CD4-positive, alpha-beta T cell treated with Interleukin-12 subunit alpha and Interleukin-12 subunit beta, for 1 hour (primary cell): ENCODE data around the gene MSI2.

Experiments
- DNase-seq: peaks from one replicate; pipeline ENCODE4 v3.0.0-alpha.2; 2020

The MSI2 gene

DNA sequence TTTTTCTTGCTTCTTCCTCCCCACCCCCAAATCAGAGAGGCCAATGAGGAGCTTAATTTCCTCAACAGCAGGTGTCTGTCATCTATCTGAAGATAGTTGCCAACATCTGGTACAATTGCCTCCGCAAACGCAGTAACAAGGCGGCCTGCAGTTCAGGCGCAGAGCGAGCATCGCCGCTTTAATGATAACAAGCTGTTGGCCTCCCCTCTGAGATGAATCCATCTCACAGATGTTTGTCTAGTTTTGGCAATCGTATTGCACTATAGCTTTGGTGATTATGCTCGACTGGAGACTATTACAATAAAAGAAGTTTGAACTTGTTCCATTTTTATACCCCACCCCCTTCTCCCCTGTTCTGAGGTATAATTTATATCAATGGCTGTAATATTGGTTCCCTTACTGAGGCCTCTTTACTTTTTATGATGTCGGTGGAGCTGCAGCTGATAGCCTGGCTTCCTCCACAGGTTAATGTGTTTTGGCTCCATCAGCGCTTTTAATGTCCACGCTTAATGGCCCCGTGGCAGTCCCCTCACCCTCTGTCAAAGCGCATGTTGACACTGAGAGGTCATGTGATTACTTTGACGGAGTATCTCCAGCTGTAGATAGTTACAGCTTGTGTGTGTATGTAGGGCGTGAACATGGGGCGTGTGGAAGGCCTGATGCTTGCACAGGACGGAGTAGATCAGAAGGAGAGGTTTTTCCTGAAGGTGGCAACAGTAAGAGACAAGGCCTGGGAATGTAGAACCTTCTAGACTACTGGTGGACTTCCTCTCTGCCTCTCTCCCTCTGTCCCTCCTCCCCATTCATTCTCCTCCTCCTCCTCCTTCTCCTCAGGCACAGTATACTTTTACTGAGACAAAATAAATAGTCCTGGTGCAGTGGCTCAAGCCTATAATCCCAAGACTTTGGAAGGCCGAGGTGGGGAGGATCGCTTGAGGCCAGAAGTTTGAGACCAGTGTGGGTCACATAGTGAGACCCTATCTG is 164.7 kb downstream of the MSI2 start:
- no peak for DNase-seq

DNA sequence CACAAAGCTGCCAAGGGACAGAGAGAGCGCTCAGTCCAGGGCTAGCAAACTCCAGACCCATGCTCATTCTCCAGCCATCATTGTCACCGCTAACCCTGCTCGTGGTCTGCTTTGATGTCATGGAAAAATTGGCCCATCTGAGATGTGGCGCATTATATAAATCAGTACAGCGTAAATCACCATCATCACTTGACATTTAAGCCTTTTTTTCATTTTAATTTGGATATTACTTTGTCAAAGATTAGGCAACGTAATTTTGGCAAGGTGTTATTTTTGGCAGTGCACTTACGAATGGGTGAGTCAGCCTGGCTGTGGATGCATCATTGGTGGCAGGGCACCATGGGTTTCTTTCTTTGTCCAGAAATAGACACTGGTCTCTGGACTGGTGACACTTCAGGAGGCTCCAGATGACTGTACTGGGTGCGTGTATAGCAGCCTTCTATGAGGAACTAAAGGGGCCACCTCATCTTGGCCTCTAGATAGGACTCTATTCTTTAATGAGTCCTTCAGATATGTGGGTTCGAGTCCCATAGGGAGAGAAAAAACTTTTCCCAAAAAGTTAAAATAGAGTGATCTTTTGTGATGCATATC is 166.3 kb downstream of the MSI2 start:
- no peak for DNase-seq

DNA sequence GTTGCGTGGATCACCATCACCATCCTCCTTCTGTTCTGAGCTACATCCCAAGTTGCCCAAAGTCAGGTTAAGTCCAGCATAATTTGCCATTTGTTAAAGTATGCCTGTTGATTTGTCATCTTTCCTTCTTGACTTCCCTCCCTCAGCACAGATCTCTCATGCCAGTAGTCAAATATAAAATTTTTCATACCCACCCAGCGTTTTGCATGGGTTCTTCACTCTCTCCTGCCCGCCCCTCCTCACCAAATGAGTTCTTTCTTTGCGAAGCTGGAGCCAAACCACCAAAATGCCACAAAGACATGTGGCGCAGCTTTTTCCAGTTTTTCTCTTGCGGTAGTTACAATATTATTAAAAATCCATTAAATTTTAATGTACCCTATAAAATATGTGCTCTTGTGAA is 167.2 kb downstream of the MSI2 start:
- DNase-seq: no peak

DNA sequence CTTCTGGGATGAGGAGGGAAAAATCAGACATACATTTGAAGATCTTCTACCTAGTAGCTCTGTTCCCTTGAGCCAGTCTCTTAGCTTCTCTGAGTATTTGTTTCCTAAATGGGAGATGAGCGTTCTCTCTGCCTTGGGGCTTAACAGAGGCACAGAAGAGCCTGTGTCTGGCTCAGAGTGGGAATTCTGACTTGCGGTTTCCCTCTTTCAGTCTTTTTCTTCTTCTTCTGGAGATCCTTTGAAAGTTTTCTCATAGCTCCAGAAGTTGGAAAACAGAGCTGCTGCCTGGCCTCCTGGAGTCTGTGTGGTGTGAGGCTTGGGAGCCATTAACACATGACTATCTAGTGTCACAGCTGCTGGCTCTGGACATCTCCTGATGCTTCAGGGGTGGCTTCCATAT is 167.9 kb downstream of the MSI2 start:
- DNase-seq: no peak

DNA sequence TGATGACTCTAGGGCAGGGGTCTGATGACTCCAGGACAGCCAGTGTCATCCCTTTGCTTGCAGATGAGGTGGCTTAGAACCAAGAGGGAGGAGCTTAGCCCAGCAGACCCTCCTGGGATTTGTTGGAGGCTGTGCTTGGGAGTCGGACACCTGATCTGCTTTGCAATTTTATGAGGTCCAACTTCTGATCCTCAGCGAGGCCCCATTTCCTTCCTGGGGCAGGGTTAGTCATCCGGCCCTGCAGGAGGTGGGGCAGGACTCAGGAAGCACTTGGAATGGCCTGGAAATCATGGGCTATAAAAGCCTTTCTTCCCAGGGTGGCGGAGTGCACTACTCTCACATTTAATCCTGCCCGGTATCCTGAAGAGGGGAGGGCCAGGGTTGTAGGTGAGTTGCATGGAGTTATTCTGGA is 168.5 kb downstream of the MSI2 start:
- DNase-seq: no peak

DNA sequence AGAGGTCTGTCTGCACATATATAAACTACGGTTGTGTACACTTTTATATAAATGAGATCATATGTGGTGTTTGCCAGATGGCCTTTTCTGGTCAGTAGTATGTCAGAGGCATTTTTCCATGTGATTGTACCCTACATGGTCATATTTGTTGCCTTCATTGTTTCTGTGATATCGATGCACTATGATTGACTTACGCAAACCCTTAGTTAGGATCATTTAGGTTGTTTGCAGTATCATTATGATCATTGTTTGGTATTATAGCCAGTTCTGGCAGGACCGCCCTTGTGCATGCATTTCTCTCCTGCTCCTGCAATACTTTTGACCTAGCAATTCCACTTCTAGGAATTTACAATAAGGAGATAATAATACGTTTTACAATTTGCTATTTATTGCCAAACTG is 169.1 kb downstream of the MSI2 start:
- no peak for DNase-seq

DNA sequence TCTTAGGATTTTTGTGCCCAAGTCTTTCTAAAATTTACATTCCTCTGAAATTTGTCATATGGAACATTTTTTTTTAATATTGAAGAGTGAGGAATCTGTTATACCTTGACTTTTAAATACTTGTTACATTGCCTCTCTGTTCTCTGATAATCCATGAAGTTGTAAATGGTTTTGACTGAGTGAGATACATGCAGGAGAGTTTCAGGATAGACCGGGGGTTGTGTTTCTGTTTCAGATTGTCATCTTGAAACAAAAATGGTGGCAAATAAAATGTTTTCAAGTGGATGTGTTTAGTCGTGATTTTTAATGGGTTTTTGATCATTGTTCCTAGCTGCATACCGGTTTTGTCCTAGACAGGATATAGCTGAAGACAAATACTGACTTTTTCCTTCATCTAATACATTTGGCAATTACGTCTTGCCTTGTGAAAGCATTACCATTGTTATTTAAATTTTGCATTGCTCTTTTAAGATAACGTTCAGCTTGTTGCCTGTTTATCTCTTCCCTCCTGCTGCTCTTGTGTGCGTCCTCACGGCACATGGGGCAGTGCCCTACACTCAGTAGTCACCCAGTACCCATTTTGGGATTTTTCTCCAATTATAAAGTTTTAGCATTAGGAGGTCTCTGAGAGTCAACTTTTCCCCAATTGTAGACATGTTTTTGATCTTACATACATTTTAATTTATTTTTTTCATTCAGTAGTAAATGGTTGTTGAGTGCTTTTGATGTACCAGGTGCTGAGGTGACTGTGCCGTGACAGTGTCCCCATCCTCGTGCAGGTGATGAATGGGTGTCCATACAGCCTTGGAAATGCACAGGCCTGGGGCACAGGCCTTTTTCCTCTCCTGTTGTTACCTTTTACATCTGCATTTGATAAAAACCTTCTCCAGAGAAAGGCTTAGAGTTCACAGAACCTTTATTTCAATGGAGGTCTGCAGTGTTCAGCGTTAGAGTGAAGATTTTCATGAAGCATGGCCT is 169.9 kb downstream of the MSI2 start:
- DNase-seq: no peak

DNA sequence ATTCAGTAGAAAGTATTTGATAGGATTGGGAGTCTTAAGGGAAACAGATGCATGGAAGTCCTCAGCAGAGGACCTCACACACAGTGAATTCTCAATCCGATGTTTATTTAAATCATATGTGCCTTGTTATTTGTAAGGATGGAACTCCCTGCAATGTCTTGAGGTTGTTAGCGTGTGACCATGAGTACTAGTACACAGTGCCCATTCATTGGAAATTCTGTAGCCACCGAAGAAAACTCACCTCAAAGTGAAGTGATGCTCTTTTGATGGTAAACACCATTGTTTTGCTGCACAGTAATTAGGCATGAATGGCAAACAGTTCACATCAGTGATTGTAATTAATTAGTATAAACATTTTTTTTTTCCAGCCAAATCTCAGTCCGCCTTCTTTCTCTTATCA is 173.6 kb downstream of the MSI2 start:
- DNase-seq: no peak

DNA sequence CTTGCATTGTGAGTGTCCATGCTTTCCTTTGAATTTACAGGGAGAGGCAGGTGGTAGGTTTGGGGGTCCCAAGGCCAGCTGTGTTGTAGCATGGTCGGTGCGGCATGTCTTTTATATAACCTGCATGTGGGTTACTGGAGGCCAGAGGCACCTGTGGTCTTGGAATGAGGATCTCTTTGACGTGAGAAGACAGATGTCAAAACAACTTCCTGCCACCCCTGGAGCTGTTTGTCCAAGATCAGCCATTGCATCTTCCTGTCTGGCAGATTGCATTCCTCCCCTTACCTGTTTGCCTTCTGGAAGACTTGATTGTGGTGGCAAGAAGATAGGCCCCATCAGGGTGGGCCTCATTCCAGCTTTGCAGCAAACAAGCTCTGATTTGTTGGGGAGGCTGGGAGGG is 175.1 kb downstream of the MSI2 start:
- no peak for DNase-seq

DNA sequence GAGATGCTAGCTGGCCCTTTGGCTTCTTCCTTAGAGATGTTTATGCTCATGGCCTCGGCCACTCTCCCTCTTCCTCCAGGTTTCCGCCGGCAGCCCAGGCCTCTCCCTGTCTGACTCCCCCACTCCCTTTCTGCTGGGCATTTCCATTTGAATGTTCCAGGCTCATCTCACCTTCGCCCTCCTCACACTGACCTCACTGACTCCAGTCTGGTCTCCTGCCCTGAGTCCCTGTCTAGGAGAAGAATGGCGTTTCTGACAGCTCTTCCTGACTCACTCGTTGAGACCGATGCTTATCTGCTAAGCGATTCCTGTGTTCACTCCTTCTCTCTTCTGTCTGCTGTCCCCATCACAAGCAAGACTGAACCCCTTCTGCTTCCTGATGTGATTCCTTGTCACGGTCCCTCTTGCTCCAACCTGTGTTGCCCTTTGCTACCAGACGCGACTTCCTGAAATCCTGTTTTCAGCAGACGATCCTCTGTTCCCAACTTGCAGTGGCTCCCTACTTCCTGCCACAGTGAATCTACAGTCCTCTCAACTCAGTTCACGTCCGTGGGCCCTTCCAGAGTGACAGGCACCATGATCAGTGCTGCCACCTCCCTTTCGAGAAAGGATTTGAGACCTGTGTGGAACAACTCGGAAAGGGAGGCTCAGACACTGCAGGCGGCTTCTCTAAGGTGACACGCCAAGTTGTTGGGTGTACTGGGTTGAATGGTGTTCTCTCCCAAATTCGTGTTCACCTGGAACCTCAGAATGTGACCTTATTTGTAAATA is 176.4 kb downstream of the MSI2 start:
- no peak for DNase-seq

DNA sequence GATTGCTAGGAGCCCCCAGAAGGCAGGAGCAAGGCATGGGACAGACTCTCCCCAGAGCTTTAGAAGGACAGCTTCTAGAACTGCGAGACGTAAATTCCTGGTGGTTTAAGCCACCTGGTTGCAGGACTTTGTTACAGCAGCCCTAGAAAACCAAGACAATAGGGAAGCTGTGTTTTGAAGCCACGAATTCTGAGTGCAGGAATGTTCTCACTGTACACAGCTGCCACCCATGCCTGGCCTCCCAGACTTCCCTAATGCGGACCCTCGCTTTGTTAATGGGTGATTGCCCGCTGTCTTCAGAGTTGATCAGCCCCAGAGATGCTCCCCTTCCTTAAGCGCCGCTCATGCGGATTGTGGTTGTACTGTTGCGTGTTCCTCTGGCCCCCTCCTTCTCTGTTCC is 177.1 kb downstream of the MSI2 start:
- no peak for DNase-seq

DNA sequence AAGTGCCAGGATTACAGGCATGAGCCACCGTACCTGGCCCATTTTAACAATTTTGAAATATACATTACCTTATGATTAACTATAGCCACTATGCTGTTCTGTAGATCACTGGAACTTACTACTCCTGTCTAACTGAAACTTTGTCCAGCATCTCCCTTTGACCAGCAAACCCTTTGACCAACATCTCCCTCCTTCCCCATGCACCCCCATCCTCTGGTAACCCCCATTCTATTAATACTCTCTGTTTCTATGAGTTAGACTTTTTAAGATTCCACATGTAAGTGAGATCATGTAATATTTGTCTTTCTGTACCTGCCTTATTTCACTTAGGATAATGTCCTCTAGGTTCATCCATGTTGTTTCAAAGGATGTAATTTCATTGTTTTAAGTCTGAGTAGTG is 178.0 kb downstream of the MSI2 start:
- DNase-seq: no peak

DNA sequence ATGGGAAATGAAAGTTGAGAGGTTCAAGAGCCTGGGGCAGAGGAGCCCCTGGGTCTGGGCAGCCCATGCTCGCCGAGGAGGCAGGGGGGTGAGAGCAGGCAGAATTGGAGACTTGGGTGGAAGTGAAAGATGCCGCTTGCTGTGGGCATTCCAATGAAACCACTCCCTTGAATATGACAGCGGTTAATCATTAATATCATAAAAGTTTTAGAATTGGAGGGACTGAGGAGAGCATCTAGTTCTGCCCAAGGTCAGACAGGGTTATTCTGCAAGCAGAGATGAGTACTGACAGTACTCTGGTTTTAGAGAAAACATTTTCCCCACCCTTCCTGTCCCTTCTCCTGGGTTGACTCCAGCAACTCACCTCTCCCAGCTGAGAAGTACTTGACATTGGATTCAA is 180.2 kb downstream of the MSI2 start:
- DNase-seq: no peak

DNA sequence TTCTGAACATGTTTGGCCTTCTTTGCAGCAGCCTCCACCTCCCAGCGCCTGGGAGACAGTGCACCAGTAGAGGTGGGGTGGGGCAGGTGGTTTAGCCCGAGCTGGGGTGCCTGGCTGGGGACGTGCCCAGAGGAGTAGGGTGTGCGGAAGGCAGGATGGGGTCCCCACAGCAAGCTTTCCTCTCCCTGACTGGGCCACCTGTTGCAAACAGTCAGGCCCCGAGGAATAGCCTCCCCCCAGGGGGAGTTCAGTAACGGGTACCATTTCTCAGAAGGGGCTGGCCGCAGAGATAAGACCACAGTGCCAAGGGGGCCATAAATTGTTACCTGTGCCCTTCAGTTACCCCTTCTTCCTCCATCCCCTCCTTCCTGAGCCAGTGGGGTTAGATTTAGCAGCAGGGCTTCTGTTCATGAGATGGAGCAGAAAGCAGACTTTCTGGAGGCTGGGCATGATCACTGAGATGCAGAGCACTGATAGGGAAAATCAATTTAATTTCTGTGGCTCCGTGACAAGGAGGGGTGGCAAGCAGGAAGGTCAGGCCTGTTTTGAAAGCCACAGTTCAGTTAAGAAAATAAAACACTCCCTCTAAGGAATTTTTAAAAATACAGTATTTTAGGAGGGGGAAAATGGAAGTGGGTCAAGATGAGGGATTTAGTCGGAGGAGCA is 181.9 kb downstream of the MSI2 start:
- no peak for DNase-seq

DNA sequence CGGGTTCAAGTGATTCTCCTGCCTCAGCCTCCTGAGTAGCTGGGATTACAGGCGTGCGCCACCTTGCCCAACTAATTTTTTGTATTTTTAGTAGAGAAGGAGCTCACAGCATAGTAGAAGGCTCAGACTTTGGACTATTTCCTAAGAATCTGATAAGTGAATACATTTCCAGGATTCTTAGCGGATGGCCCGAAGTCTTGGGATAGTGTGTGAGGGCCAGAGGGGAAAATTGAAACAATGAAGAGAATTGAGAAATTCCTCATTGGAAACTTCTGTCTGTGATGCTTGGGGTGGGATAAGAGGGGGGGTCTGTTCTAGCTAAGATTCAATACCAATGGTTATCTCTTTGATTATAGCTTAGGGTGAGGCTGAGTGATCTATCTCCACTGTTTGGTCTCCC is 183.3 kb downstream of the MSI2 start:
- DNase-seq: no peak

DNA sequence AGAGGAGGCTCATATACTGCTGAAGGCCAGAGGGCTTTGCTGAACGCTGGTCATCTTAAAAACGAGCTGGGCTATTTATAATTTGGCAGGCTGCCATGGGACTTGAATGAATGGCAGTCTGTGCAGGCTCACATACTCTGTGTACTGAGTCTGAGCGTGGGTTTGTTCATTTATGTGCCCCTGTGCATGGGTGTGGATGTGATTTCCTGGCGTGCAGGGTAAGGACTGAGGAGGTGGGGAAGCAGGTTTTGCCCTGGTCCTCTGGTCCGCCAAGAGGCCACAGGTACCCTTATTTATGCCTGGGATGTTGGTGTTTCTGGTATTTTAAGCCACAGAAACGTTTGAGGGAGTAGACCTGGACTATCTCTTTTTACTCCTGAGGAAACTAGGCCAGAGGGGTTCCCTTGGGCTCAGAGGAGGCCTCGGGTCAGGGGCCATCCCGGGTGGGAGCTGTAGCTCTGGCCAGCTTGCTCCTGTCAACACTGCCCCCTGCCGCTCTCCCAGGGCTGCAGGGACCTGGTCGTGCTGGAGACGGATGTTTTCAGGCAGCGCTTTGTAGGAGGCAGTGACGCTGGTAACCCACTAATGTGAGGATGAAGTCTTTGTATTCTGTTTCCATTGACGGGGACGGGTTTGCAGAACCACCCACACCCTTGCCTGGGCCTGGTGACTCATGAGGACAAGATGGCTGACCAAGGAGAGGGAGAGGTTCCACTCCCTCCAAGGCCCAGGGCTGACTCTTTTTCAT is 184.4 kb downstream of the MSI2 start:
- DNase-seq: peak; percentile 43

DNA sequence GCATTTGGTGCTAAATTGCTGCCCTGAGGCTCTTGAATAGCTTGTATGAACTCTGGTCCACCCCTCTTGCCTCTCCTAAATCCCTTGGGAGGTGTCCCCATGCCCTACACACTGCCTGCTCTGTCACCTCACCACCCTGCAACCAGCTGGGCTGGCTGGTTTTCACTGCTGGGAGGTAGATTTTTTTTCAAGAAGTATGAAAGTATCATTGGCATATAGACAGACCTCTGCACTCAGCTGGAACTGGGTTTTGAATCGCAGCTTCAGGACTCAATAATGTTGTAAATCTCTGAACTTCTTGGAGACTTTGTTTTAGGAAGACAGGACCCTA is 184.9 kb downstream of the MSI2 start:
- DNase-seq: no peak

DNA sequence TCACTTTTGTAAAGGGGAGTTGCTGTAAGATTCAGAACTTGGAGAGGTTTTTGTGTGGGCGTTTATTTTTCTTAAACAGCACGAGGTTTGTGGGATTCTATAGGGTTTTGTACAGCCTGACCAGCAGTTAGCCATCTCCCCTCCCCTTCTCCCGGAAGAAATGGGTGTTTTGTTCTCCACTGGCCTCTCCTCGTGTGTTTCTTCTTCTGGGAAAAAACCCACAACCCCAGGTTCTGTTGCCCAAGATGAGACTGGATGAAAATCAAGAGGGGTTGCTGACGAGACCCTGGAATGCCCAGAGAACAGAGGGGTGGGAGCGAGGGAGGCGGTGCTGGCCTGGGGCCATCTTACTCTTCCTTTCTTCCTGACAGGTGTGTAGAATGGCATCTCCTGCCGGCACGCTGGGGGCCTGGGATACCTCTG is 186.1 kb downstream of the MSI2 start:
- DNase-seq: no peak

DNA sequence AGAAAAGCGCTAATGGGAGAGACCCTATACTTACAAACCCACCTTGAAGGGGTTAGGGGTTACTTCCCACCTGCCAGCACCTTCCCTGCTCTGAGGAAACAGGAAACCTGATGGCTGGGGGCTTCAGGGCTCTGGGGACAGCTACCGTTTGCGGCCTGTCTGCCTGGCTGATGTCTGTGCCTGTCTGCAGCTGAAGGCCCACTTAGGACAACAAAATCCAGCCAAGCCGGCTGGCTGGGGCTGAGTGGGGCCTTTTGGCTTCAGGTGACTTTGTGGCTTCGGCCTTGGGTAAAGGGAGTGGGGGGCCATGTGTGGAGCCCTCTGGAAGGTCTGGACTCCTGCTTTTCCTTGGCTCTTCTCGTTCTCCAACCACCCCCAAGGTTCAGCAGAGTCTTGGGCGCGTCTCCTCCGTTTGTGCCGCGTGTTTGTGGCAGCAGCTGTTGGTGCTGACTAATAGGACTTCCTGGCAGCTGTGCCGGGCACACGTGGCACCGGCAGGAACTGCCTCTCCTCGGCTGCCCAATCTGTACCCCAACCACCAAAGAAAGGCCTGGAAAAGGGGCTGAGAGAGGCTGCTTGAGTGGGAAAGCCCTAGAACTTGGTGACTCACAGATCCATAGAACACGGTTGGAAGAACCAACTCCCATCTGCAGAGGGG is 186.7 kb downstream of the MSI2 start:
- DNase-seq: peak; percentile 44

DNA sequence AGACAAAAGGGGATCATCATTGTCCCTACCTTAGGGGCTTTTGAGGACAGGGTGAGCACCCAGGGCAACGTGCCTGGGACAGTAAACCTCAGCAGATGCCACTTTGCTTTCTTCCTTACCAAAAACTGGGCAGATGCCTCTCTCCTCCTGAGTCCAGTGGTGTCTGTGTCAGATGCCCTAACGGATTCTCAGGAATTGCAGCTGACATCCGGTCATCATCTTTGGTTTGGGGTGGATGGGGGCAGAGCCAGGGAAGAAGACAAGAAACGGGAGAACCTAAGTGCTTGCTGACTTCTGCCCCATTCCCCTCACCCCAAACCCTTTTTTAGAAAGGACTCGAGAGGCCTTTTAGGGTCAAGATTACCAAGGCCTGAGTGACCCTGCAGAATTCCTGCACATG is 187.5 kb downstream of the MSI2 start:
- no peak for DNase-seq
